Measurements from ENCODE around the gene SPRY2. TPM values are rescaled to one million over a fixed set of nuclear protein-coding genes. Genes with fewer than 3 reads are reported as not detected.

Gene SPRY2
- total RNA-seq, 1 experiment from 2014 or later, result 10.3 TPM

GRCh38 chr13:80388506-80388905 lies 47.6 kb upstream of the SPRY2 start:
- POLR2A ChIA-PET (ENCODE audit: low non-redundant PET), result no interaction called here
- CTCF ChIA-PET, result interaction anchor here (0.7 kb wide), 1 partner anchor 70 kb away, joined by 6 read pairs; no protein-coding TSS in a partner anchor
- no peak for TF ChIP-seq EZH2 (IDR thresholded peaks at IDR 0.05; ENCODE audit: borderline replicate concordance, low read depth, low read length, poor library complexity, severe bottlenecking)
- no peak for TF ChIP-seq CTCF (conservative IDR thresholded peaks at IDR 0.05; ENCODE audit: low read depth, low read length)
- Histone ChIP-seq H3K27me3 (replicated peaks; ENCODE audit: insufficient read depth, low read depth, low read length, poor library complexity) (peaks cover 14% of the 10 kb centered on the region), H3K27ac (ENCODE audit: low read depth, low read length, poor library complexity, severe bottlenecking) (no peak overlapping the region), H3K4me3 (ENCODE audit: low read depth, low read length, poor library complexity, severe bottlenecking) (no peak overlapping the region), H3K9me3 (ENCODE audit: low read depth, low read length, poor library complexity, severe bottlenecking) (peaks cover 4% of the 10 kb centered on the region), H3K36me3 (ENCODE audit: insufficient read depth, low read length, poor library complexity, severe bottlenecking) (no peaks in the 10 kb centered on the region), H3K4me1 (ENCODE audit: insufficient read depth, low read length, poor library complexity, severe bottlenecking) (no peaks in the 10 kb centered on the region)
- intact Hi-C loops (cut with micrococcal nuclease; ENCODE audit: unreplicated experiment), result no loop called here
- no TSS peak for BruUV-seq (replicated peaks)
- no peak for DNase-seq (ENCODE audit: low spot score)

- DNase-seq (ENCODE audit: low spot score), result no peak
- TF ChIP-seq EZH2 (IDR thresholded peaks at IDR 0.05; ENCODE audit: borderline replicate concordance, low read depth, low read length, poor library complexity, severe bottlenecking) (no peak), CTCF (conservative IDR thresholded peaks at IDR 0.05; ENCODE audit: low read depth, low read length) (no peak)
- Histone ChIP-seq H3K36me3 (ENCODE audit: insufficient read depth, low read length, poor library complexity, severe bottlenecking) (no peaks in the 10 kb centered on the region), H3K27ac (ENCODE audit: low read depth, low read length, poor library complexity, severe bottlenecking) (no peak overlapping the region), H3K9me3 (ENCODE audit: low read depth, low read length, poor library complexity, severe bottlenecking) (peaks cover 4% of the 10 kb centered on the region), H3K4me3 (ENCODE audit: low read depth, low read length, poor library complexity, severe bottlenecking) (no peak overlapping the region), H3K4me1 (ENCODE audit: insufficient read depth, low read length, poor library complexity, severe bottlenecking) (no peaks in the 10 kb centered on the region), H3K27me3 (replicated peaks; ENCODE audit: insufficient read depth, low read depth, low read length, poor library complexity) (peaks cover 12% of the 10 kb centered on the region)
- ChIA-PET CTCF (no interaction called here), POLR2A (ENCODE audit: low non-redundant PET) (no interaction called here)
- BruUV-seq (replicated peaks), result no TSS peak
- intact Hi-C loops (cut with micrococcal nuclease; ENCODE audit: unreplicated experiment), result no loop called here
Measured at GRCh38 chr13:80386592-80386991, 45.7 kb upstream of the SPRY2 start.

- no TSS peak for BruUV-seq (replicated peaks)
- CTCF ChIA-PET, result no interaction called here
- Histone ChIP-seq H3K4me3 (ENCODE audit: low read depth, low read length, poor library complexity, severe bottlenecking) (no peak overlapping the region), H3K27ac (ENCODE audit: low read depth, low read length, poor library complexity, severe bottlenecking) (no peak overlapping the region), H3K27me3 (replicated peaks; ENCODE audit: insufficient read depth, low read depth, low read length, poor library complexity) (peaks cover 12% of the 10 kb centered on the region), H3K36me3 (ENCODE audit: insufficient read depth, low read length, poor library complexity, severe bottlenecking) (no peaks in the 10 kb centered on the region), H3K9me3 (ENCODE audit: low read depth, low read length, poor library complexity, severe bottlenecking) (peaks cover 4% of the 10 kb centered on the region), H3K4me1 (ENCODE audit: insufficient read depth, low read length, poor library complexity, severe bottlenecking) (no peaks in the 10 kb centered on the region)
- POLR2A ChIA-PET (ENCODE audit: low non-redundant PET), result no interaction called here
- TF ChIP-seq EZH2 (IDR thresholded peaks at IDR 0.05; ENCODE audit: borderline replicate concordance, low read depth, low read length, poor library complexity, severe bottlenecking), result no peak
- no peak for TF ChIP-seq CTCF (conservative IDR thresholded peaks at IDR 0.05; ENCODE audit: low read depth, low read length)
- intact Hi-C loops (cut with micrococcal nuclease; ENCODE audit: unreplicated experiment), result no loop called here
- no peak for DNase-seq (ENCODE audit: low spot score)
Measured at GRCh38 chr13:80386002-80386401, 45.1 kb upstream of the SPRY2 start.
